Calu3 (cell line): ENCODE data around the gene BRF1. TPM values are rescaled to one million over a fixed set of nuclear protein-coding genes. Genes with fewer than 3 reads are reported as not detected.
"Not testable (repeated sequence)": the region's sequence is repeated elsewhere in the genome, so short reads cannot be mapped to it uniquely, and the experiment has no call there.

ENCODE experiments used
- BruUV-seq: library from RNA; stranded (reverse); fragments of 400-500 nt; replicated peaks from 2 replicates; lab custom pipeline; 2021; lab: Mats Ljungman, UMichigan
- CTCF ChIA-PET: fragments of 300-600 bp; sonication (Branson Sonifier 250); formaldehyde crosslinking; loops from one replicate; lab custom pipeline; 2022; ENCODE audit warnings: antibody characterized with exemption; lab: Charles Lee
- DNase-seq: peaks from one replicate; pipeline ENCODE4 v3.0.0; 2022
- H3K27ac Mint-ChIP-seq: one replicate; pipeline ENCODE4 v1.8.0; 2022; ENCODE audit warnings: mixed read lengths; ENCODE audit not compliant: unreplicated experiment
- H3K27me3 Mint-ChIP-seq: one replicate; pipeline ENCODE4 v1.8.0; 2022; ENCODE audit warnings: mixed read lengths; ENCODE audit not compliant: unreplicated experiment
- H3K36me3 Mint-ChIP-seq: one replicate; pipeline ENCODE4 v1.8.0; 2022; ENCODE audit warnings: mild to moderate bottlenecking, moderate library complexity, mixed read lengths; ENCODE audit not compliant: insufficient read depth, unreplicated experiment
- H3K4me1 Mint-ChIP-seq: one replicate; pipeline ENCODE4 v1.8.0; 2022; ENCODE audit warnings: mild to moderate bottlenecking, low read depth, mixed read lengths; ENCODE audit not compliant: unreplicated experiment
- H3K4me3 Mint-ChIP-seq: one replicate; pipeline ENCODE4 v1.8.0; 2022; ENCODE audit warnings: mild to moderate bottlenecking, low read depth, moderate library complexity, mixed read lengths; ENCODE audit not compliant: unreplicated experiment
- H3K9me3 Mint-ChIP-seq: one replicate; pipeline ENCODE4 v1.8.0; 2022; ENCODE audit warnings: low read depth, mixed read lengths; ENCODE audit not compliant: unreplicated experiment
- intact Hi-C: fragments of 100-400 bp; cut with micrococcal nuclease; formaldehyde crosslinking; loops from one replicate; pipeline ENCODE4 v1.10.0; 2022; ENCODE audit not compliant: unreplicated experiment
- total RNA-seq: library from RNA; stranded (reverse); gene quantifications from 2 replicates; pipeline ENCODE4 v1.2.3, GENCODE V29; 2022
- TF ChIP-seq, protein P1 (sequence below): fragments of 200-600 bp; IDR thresholded peaks from one replicate; pipeline ENCODE4 v1.8.0; 2022; ENCODE audit warnings: antibody characterized with exemption; ENCODE audit not compliant: unreplicated experiment

The BRF1 gene
- total RNA-seq, 1 experiment from 2014 or later = 38.4 TPM

DNA sequence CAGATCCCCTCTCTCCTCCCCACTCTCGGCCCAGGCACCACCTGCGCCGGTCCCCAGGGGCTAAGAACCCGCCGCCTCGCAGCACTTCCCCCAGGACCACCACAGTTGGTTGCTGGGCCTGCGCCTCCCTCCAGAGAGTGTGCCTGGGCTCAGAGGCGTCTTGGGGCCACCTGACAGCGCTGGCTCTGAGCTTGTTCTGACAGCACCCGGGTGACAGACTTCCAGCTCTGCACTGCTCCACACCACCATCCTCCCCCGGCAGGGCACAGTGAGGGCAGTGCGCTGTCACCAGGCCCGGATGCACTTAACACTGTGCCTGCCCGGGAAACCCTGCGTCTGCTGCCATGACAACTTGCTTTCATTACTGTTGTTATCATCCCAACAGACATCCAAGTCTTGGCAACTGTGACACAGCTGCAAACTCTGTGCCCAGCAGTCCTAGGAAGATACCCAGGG lies 6.6 kb downstream of the BRF1 start:
- no peak for DNase-seq
- Mint-ChIP-seq H3K27ac (no peak overlapping the region), H3K36me3 (no peaks in the 10 kb centered on the region), H3K9me3 (no peaks in the 10 kb centered on the region), H3K4me3 (no peak overlapping the region), H3K4me1 (no peaks in the 10 kb centered on the region), H3K27me3 (no peaks in the 10 kb centered on the region)
- TF ChIP-seq, protein P1, sequence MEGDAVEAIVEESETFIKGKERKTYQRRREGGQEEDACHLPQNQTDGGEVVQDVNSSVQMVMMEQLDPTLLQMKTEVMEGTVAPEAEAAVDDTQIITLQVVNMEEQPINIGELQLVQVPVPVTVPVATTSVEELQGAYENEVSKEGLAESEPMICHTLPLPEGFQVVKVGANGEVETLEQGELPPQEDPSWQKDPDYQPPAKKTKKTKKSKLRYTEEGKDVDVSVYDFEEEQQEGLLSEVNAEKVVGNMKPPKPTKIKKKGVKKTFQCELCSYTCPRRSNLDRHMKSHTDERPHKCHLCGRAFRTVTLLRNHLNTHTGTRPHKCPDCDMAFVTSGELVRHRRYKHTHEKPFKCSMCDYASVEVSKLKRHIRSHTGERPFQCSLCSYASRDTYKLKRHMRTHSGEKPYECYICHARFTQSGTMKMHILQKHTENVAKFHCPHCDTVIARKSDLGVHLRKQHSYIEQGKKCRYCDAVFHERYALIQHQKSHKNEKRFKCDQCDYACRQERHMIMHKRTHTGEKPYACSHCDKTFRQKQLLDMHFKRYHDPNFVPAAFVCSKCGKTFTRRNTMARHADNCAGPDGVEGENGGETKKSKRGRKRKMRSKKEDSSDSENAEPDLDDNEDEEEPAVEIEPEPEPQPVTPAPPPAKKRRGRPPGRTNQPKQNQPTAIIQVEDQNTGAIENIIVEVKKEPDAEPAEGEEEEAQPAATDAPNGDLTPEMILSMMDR = no peak
- no TSS peak for BruUV-seq
- intact Hi-C loops = no loop called here
- CTCF ChIA-PET = no interaction called here

DNA sequence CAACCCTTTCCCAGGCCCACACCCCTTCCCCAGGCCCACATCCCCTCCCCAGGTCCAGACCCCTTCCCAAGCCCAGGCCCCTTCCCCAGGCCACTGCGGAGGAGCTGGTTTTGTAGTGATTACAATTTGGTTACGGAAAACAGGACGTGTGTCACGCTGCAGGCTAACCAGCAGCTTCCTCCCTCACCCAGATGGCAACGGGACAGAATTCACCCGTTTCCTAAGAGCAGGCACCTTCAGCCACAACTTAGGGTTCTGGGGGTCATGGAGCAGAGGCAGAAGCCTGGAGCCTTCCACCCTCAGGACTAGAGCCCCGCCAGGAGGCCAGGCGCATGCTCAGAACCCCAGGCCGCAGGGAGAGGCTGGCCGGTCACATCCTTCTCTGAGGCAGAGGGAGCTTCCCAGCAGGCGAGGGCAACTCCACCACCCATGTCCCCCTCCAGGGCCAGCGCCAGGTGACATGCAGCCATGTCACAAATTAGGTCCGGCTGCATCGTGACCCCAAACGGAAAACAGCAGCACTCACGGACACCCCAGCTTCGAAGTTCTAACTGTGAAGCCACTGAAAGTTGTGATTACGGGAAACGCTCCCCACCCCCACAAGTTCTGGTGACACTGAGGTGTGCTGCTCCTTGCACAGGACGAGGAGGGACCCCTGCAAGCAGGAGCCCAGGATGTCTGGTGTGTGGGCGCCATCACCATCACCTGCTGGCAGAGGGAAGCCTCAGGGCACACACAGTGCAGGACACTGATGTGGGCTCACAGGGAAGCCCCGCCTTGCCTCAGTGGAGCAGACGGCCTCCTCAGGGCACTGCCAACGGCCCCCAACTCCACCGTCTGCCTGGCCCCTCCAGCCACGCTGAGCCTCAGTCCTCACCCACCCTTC lies 7.7 kb downstream of the BRF1 start:
- no peak overlapping the region for H3K4me3 Mint-ChIP-seq
- intact Hi-C loops = no loop called here
- no peak overlapping the region for H3K27ac Mint-ChIP-seq
- CTCF ChIA-PET = no interaction called here
- H3K4me1 Mint-ChIP-seq = no peaks in the 10 kb centered on the region
- no peaks in the 10 kb centered on the region for H3K36me3 Mint-ChIP-seq
- BruUV-seq = no TSS peak
- no peaks in the 10 kb centered on the region for H3K9me3 Mint-ChIP-seq
- DNase-seq = no peak
- no peaks in the 10 kb centered on the region for H3K27me3 Mint-ChIP-seq
- TF ChIP-seq, protein P1 = no peak

DNA sequence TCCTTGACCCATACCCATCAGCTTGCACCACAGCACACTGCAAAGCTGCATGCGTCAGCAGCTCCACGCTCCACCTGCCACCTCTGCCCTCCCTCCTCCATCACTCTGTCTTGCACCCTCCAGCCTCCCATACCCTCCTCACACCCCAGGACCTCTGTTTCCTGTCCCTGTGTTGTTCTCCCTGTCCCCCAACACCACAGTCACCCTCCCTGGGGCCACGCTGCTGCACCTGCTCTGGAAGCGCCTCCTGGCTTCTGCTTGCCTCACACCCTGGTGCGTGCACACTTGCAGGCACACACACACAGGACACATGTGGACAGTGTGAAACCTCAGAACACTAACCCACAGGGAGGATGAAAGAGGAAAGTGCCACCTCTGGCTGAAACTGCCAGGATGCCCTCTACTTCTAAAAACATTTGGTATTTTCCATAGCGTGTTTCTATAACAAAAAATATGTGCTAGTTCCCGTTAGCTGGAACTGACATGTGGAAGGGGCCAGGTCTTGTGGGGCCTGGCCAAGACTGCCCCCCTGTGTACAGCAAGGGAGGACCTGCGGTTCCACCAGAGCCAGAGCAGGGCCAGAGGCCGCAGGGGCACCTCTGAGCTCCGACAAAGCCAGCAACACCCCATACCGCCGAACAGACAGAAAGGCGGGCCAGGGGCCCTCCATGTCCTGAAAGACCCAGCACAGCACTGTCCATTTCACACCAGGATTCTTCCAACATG lies 10.0 kb downstream of the BRF1 start:
- no peak overlapping the region for H3K27ac Mint-ChIP-seq
- H3K27me3 Mint-ChIP-seq = no peaks in the 10 kb centered on the region
- no peaks in the 10 kb centered on the region for H3K9me3 Mint-ChIP-seq
- H3K4me1 Mint-ChIP-seq = no peaks in the 10 kb centered on the region
- intact Hi-C loops = no loop called here
- H3K36me3 Mint-ChIP-seq = no peaks in the 10 kb centered on the region
- BruUV-seq = no TSS peak
- CTCF ChIA-PET = no interaction called here
- DNase-seq = no peak
- TF ChIP-seq, protein P1 = no peak
- no peak overlapping the region for H3K4me3 Mint-ChIP-seq

DNA sequence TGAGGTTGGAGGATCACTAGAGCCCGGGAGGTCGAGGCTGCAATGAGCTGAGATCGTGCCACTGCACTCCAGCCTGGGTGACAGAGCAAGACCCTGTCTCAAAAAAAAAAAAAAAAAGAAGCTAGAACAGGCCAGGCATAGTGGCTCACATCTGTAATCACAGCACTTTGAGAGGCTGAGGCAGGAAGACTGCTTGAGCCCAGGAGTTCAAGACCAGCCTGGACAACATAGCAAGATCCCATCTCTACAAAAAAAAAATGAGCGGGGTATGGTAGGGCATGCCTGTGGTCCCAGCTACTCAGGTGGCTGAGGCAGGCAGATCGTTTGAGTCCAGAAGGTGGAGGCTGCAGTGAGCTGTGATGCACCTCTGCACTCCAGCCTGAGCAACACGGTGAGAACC lies 11.9 kb downstream of the BRF1 start:
- DNase-seq, intact Hi-C loops, H3K9me3 Mint-ChIP-seq, BruUV-seq, H3K4me1 Mint-ChIP-seq, H3K4me3 Mint-ChIP-seq, H3K27ac Mint-ChIP-seq, H3K36me3 Mint-ChIP-seq, H3K27me3 Mint-ChIP-seq, CTCF ChIA-PET: not testable (repeated sequence)
